HG03097 (cell line): Measurements from ENCODE around the gene JPH3.
"Not testable (repeated sequence)": the region's sequence is repeated elsewhere in the genome, so short reads cannot be mapped to it uniquely, and the experiment has no call there.

Source experiments
- ATAC-seq: cut with Tn5 transposase; IDR thresholded peaks from one replicate; pipeline ENCODE4 v1.9.1; 2021; ENCODE audit not compliant: unreplicated experiment, low FRiP score

JPH3 gene

DNA sequence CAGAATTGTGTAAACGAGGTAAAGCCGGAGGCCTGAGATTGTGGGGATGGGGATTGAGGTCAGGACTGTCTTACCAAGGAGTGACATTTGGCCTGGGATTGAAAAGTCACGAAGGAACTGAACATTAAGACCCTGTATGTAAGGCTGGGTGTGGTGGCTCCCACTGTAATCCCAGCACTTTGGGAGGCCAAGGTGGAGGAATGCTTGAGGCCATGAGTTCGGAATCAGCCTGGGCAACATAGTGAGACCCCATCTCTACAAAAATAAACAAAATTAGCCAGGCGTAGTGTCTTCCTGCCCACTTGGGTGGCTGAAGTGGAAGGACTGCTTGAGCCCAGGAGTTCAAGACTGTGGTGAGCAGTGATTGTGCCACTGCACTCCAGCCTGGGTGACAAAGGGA is 75.5 kb downstream of the JPH3 start:
- ATAC-seq: no peak

DNA sequence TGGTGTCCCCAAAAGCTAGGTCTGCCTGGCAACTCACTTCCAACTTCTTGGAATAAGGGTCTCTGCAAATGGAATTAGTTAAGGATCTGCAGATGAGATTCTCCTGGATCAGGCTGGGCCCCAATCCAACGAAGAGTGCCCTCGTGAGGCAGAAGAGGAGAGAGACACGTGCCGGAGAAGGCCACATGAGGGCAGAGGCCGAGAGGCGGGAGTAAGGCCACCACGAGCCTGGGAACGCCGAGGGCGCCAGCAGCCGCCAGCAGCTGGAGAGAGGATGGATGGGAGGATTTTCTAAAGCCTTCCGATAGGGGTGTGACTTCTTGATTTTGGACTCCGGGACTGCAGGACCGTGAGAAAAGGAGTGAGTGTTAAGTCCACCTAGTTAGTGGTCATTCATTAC is 76.3 kb downstream of the JPH3 start:
- ATAC-seq: no peak

DNA sequence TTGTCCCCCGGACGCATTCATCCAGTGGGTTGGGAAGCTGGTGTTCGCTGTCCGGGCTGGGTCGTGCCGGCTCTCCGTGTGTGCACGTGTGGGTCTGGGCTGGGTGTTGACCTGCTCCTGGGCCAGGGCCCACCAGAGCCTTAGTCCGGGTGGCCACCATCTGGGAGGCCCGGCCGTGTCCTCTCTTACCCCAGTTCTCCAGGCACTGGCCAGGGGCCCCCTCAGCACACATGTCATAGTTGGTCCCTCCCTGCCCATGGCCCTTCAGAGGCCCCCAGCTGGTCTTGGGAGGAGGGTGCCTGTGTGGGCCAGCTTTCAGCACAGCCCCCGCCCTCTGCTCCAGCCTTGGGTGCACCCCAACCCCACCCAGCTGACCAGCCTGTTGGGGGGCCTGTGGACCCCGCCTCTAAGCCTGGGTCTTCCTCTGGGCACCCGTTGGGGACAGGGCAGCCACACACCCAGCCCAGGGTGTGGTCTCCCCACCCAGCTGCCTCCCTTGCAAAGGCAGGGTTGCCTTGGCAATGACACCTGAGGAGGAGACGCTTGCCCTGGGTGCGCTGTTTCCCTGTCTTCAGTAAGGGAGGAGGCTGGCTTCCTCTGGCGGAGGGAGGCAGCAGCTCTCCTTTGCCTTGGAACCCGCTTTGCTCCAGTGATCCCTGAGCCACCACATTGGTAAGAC is 77.4 kb downstream of the JPH3 start:
- no peak for ATAC-seq

DNA sequence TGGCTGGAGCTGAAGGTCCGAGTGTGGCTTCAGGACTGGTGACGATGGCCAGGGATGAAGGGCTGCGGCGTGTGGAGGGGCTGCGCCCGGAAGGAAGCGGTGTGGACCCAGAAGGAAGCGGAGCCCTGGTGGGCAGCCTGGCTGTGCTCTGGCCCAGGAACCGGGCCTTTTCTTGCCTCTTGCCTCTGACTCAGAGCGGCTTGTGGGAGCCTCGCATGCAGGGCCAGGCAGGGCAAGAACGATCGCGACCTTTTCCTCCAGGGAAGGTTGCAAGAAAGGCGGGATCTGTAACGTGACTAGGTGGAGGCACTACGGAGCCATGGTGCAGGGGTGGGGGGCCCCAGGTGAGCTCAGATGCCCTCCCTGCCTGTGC is 78.0 kb downstream of the JPH3 start:
- no peak for ATAC-seq

DNA sequence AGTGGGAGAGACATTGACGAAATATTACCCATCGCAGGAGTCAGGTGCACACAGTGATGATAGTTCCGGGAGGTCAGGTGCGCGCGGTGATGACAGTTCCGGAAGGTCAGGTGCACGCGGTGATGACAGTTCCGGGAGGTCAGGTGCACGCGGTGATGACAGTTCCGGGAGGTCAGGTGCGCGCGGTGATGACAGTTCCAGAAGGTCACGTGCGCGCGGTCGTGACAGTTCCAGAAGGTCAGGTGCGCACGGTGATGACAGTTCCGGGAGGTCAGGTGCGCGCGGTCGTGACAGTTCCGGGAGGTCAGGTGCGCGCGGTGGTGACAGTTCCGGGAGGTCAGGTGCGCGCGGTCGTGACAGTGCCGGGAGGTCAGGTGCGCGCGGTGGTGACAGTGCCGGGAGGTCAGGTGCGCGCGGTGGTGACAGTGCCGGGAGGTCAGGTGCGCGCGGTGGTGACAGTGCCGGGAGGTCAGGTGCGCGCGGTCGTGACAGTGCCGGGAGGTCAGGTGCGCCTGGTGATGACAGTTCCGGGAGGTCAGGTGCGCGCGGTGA is 78.8 kb downstream of the JPH3 start:
- ATAC-seq: not testable (repeated sequence)

DNA sequence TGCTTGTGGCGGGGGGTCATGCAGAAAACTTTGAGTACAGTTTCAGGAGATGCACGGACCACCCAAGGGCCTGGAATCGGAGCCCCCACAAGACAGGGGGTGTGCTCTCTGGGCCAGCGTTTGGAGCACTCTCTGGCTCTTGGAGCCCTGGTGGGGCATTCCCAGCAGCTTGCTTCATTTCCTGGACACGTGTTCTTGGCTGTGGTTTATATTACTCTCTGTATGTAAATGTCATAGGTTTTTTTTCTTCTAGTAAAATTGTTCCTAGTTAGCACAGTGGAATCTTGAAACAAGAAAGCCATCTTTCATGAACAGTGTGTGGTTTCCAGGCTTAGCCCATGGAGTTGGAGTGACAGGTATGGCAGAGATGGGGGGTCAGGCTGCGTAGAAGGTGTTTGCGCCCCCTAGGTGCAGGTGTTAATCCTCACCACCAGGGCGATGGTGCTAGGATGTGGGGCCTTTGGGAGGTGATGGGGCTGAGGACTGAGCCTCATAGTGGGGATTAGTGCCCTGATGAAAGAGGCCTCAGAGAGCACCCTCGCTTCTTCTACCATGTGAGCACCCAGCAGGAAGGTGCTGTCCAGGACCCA is 79.8 kb downstream of the JPH3 start:
- no peak for ATAC-seq

DNA sequence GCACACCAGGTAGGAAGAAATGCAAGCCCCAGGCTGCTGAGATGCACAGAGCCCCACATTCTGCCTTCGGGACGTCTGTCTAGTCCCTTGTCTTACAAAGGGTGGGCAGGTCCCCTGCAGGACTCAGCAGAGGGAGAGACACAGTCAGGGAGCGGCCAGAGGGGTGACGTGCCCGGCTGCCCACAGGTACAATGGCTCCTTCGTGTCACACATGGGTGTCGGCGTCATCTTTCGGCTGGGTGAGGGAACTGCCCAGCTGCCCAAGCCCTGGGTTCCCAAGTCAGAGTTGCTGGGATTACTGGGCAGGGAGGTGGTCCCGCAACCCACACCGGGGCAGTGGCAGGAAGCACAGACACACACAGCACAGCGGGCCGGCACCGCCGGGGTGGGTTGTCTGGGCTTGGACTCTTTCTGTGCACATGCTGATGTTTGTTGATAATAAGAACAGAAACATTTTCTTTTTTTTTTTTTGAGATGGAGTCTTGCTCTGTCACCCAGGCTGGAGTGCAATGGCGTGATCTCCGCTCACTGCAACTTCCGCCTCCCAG is 80.6 kb downstream of the JPH3 start:
- no peak for ATAC-seq

DNA sequence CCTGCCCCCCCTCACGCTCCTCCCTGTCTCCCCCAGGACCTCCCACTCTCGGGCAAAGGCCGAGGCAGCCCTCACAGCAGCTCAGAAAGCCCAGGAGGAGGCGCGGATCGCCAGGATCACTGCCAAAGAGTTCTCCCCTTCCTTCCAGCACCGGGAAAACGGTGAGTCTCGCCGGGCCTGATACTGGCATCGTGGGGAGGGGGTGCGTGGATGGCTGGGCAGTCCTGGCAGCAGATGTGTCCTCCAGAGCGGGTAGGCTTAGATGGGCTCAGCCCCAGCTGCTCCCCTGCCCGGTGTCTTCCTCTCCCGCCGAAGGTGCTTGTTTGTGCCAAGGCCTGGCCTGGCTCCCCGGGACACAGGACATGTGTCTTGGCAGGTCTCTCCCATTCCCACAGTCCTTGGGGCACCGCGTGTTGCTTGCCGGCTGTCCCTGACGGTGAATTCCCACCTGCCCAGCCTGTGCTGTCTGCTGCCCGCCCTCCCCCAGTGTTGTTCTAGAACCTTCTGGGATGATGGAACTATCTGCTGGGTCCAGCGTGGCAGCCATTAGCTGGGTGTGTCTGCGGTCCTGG is 81.9 kb downstream of the JPH3 start:
- ATAC-seq: no peak

DNA sequence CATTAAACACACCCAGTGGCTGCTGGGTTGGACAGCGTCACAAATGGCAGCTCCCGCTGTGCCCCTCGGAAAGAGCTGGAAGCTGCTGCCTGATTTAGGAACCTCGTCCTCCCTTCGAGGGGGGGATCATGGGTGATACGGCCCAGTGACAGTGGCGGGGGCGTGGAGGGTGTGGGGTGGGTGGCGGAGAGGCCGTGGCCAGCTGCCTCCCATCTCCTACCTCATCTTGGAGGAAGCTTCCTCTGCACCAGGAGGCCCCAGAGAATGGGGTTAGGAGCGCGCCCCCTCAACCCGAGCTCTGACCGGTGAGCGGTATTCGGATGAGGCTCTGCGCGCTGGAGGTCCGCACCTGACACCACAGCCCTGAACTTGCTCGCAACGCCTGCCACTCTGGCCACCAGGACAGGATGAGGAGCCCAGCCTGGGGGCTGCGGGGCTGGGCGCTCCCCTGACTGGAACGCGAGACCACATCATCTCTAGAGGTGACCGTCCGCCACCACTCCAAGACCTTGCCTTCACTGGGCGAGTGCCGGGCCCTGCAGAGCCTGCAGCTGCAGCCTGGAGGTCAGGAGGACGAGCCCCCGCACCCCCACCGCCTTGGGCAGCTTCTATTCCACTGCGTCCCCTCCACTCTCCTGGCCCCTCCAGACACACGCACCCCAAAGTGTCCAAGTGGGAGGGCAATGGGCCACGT is 82.5 kb downstream of the JPH3 start:
- no peak for ATAC-seq

DNA sequence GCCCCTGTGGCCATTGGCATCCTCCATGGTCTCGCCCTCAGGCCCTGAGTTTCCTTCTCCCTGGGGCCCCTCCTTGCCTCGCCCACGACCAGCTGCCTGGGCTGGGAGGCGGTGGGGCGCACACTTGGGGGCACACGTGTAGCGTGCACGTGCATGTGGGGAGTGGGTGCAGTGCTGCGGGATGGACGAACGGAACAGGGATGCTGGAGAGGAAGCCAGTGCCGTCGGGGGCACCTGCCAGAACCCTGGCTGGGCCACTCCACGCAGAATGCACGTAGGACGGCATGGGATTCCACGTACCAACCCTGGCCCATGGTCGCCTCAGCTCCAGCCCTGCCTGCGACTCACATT is 83.1 kb downstream of the JPH3 start:
- ATAC-seq: no peak

DNA sequence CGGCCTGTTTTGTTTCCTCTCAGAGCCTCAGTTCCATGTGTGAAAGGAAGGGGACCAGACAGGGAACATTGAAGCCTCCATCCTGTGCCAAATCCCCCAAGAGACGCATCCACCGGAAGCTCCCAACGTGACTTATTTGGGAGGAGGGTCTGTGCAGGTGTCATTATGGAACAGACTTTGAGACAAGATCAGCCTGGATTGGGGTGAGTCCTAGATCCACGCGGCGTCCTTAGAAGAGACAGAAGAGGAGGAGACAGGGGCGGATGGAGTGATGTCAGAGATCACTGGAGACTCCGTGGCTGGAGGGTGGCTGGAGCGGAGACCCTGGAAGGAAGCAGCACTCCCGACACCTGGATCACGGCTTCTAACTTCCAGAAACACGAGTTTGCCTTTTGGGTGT is 83.5 kb downstream of the JPH3 start:
- ATAC-seq: no peak

DNA sequence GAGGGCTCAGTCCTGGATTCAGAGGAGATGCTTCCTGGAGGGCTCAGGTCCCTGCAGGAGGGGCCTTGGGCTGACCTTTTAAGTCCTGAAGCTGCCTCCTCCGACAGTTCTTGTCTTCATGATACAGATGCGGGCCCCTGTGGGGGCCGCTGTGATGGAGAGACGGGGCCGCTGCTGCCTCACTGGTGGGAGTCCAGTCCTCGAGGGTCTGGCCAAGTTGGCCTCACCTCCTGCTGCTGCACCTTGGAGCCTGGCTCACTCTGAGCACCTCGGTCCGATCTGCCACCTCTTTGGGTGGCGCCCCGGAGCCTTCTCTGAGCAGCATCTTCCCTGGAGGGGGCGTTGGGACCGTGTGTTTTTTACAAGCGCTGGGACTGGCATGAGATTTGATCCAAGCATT is 84.4 kb downstream of the JPH3 start:
- no peak for ATAC-seq

DNA sequence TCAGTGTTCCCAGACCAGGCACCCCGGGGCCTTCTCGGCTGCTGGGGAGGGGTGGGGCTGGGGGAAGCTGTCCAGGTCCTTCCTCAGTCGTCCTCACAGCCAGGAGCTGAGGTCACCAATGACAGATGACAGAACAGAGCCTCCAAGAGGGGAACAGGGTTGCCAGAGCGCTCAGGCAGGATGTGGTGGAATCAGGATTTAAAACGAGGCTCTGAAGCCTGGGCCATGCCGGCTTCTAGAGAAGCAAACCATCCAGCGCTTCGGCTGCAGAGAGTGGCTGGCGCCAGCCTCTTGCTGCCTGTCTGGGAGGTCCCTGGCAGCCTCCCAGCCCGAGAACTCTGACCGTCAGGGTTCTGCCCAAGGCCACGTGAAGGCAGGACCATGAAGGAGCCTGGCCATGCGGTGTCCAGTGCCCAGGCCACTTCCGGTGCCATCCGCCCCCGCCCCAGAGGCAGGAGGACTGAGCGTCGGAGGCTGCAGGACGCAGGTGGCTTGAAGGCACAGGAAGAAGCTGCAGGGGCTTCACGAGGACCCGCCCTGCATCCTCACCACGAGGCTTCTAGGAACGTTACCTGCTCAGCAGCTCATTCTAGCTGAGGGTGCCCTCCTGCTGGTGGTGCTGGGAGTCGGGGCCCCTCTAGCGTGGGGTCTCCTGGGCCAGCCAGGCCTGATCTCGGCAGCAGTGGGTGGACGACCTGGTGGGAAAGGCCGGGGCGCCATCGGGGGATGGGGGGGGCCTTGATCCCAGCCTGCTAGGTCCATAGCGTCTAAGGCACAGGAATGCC is 85.0 kb downstream of the JPH3 start:
- ATAC-seq: no peak

DNA sequence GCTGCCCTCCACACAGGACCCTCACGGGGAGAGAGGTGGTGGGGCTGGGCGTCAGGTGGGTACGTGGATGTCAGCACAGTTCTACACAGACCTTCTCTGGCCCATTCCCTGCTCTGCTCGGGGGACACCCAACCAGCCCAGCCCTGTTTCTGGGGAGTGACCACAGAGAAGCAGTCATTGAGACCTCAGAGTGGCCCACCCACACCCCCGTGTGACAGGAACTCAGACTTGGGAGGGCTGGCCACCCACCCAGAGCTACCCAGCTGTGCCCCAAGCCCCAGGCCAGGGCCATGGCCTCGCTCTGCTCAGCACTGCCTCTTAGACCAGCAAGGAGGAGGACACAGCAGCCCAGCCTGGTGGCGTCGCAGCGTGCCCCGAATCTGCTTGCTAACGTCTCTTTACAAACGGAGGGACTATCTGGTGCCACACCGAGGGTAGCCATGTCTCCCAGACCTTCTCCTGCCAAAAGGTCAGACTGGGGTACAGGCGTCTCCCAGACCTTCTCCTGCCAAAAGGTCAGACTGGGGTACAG is 85.8 kb downstream of the JPH3 start:
- no peak for ATAC-seq

DNA sequence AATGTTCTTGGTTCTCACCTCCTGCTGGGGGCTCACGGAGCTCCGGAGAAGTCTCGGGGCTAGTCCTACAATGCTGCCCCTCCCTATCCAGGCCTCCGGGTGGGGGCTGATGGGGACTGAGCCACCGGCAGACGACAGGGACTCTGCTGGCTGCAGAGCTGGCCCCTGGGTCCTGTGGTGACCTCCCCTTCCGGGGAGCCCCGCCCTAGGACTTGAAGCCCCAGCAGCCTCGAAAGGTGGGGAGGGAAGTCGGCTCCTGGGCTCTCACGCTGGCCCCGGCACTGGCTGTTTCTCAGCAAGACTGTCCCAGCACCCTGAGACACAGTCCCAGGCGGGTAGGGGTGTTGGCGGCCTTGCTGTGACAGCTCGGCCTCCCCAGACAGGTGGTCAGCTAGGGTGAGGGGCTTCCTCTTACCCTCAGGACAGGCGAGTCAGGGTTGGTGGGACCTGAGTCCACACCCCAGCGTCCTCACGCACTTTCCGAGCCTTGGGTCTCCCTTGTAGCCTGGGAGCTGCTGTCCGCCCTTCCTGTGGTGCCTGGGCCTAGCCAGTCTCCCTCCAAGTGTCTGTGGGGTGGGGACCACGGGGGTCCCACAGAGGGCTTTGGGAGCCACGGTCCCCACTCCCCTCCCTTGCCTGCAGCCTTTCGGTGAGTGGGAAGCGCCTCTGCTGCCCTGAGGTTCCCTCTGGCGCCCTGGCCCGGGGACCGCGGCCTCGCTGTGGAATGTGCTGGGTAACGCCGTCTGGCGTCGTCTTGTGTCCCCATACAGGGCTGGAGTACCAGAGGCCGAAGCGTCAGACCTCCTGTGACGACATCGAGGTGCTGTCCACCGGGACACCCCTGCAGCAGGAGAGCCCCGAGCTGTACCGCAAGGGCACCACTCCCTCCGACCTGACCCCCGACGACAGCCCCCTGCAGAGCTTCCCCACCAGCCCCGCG is 86.8 kb downstream of the JPH3 start:
- no peak for ATAC-seq

DNA sequence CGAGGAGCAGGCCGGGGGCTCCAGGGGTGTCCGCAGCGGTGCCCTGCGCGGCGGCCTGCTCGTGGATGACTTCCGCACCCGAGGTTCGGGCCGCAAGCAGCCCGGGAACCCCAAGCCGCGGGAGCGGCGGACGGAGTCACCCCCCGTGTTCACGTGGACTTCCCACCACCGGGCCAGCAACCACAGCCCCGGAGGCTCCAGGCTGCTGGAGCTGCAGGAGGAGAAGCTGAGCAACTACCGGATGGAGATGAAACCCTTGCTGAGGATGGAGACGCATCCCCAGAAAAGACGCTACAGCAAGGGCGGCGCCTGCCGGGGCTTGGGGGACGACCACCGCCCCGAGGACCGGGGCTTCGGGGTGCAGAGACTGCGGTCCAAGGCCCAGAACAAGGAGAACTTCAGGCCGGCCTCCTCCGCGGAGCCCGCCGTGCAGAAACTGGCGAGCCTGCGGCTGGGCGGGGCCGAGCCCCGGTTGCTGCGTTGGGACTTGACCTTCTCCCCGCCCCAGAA is 87.7 kb downstream of the JPH3 start:
- no peak for ATAC-seq

DNA sequence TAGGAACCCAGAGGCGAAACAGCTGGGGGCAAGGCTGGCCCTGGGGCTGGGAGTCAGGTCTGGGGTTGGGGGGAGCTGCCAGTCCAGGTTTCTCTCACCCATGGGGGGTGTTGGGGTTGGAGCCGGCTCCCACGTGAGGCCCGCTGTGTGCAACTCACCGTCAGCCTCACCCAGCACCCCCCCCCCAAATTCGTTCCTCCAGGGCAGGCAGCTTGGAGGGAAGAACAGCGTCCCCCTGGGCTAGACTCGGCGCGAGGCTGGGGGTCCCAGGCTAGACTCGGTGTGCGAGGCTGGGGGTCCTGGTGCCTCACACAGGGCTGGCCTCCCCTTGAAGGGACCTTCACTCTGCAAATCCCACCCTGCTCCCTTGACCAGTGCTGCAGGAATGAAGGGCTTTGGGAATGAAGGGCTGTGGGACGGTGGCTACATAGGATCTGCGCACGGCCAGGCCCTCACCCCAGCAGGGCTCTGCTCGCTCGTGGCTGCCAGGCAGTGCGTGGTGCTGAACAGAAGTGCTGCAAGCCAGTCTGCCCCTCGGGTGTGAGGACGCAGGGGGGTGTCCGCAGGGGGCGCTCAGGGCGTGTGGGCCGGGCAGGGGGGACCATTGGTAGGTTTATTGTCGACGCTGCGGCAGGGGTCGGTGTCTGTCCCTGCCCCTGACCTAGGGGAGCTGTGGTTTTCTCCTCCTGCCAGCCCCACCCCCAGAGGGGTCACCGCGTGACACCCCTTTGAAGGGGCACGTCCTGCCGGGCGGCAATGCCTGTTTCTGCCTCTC is 88.8 kb downstream of the JPH3 start:
- ATAC-seq: no peak

DNA sequence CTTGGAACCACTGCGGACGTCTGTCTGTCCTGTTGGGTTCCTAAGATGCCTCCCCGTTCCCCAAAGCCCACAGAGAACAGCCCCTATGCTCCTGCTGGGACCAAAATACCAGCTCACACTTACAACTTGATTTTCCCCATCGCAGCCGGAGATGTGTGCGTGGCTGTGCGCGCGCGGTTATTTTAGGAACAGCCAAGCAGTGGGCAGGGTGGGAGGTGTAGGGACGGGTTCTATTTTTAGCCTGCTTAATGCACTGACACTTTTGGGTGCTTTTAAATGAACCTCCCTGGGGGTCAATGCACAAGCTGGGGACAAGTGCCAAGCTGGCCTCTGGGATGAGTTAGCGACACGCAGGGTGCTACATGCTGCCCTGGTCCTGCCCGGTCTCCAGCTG is 89.4 kb downstream of the JPH3 start:
- ATAC-seq: no peak
